ENCODE results near the gene SLC1A2.

SLC1A2 gene

GRCh38 chr11:35338921-35339320 lies 80.4 kb downstream of the SLC1A2 start:
- Histone ChIP-seq H3K36me3 (ENCODE audit: control insufficient read depth, insufficient read depth, low read length) (no peaks in the 10 kb centered on the region), H3K9ac (ENCODE audit: low read length) (no peak overlapping the region), H3K4me3 (ENCODE audit: low read length) (no peak overlapping the region), H3K9me3 (ENCODE audit: control insufficient read depth, low read length) (no peaks in the 10 kb centered on the region), H3K27me3 (ENCODE audit: control insufficient read depth, insufficient read depth, low read length) (no peaks in the 10 kb centered on the region), H3K4me1 (ENCODE audit: control insufficient read depth, insufficient read depth, low read length) (no peaks in the 10 kb centered on the region)

- no peaks in the 10 kb centered on the region for H3K27me3 ChIP-seq (ENCODE audit: control insufficient read depth, insufficient read depth, low read length)
- H3K4me3 ChIP-seq (ENCODE audit: low read length) = no peak overlapping the region
- no peak overlapping the region for H3K9ac ChIP-seq (ENCODE audit: low read length)
- no peaks in the 10 kb centered on the region for H3K4me1 ChIP-seq (ENCODE audit: control insufficient read depth, insufficient read depth, low read length)
- H3K36me3 ChIP-seq (ENCODE audit: control insufficient read depth, insufficient read depth, low read length) = no peaks in the 10 kb centered on the region
- H3K9me3 ChIP-seq (ENCODE audit: control insufficient read depth, low read length) = no peaks in the 10 kb centered on the region
Observed at GRCh38 chr11:35337914-35338305, 81.4 kb downstream of the SLC1A2 start.

- no peaks in the 10 kb centered on the region for H3K27me3 ChIP-seq (ENCODE audit: control insufficient read depth, insufficient read depth, low read length)
- H3K9ac ChIP-seq (ENCODE audit: low read length) = no peak overlapping the region
- H3K4me1 ChIP-seq (ENCODE audit: control insufficient read depth, insufficient read depth, low read length) = no peaks in the 10 kb centered on the region
- H3K9me3 ChIP-seq (ENCODE audit: control insufficient read depth, low read length) = no peaks in the 10 kb centered on the region
- H3K4me3 ChIP-seq (ENCODE audit: low read length) = no peak overlapping the region
- H3K36me3 ChIP-seq (ENCODE audit: control insufficient read depth, insufficient read depth, low read length) = no peaks in the 10 kb centered on the region
Observed at GRCh38 chr11:35337136-35337913, 82.0 kb downstream of the SLC1A2 start.

GRCh38 chr11:35336726-35337125 lies 82.6 kb downstream of the SLC1A2 start:
- H3K27me3 ChIP-seq (ENCODE audit: control insufficient read depth, insufficient read depth, low read length) = no peaks in the 10 kb centered on the region
- no peak overlapping the region for H3K9ac ChIP-seq (ENCODE audit: low read length)
- no peak overlapping the region for H3K4me3 ChIP-seq (ENCODE audit: low read length)
- H3K36me3 ChIP-seq (ENCODE audit: control insufficient read depth, insufficient read depth, low read length) = no peaks in the 10 kb centered on the region
- no peaks in the 10 kb centered on the region for H3K9me3 ChIP-seq (ENCODE audit: control insufficient read depth, low read length)
- H3K4me1 ChIP-seq (ENCODE audit: control insufficient read depth, insufficient read depth, low read length) = no peaks in the 10 kb centered on the region

- H3K4me3 ChIP-seq (ENCODE audit: low read length) = no peak overlapping the region
- no peaks in the 10 kb centered on the region for H3K4me1 ChIP-seq (ENCODE audit: control insufficient read depth, insufficient read depth, low read length)
- H3K36me3 ChIP-seq (ENCODE audit: control insufficient read depth, insufficient read depth, low read length) = no peaks in the 10 kb centered on the region
- no peaks in the 10 kb centered on the region for H3K27me3 ChIP-seq (ENCODE audit: control insufficient read depth, insufficient read depth, low read length)
- H3K9ac ChIP-seq (ENCODE audit: low read length) = no peak overlapping the region
- H3K9me3 ChIP-seq (ENCODE audit: control insufficient read depth, low read length) = no peaks in the 10 kb centered on the region
Observed at GRCh38 chr11:35335226-35335625, 84.1 kb downstream of the SLC1A2 start.

- no peaks in the 10 kb centered on the region for H3K9me3 ChIP-seq (ENCODE audit: control insufficient read depth, low read length)
- H3K36me3 ChIP-seq (ENCODE audit: control insufficient read depth, insufficient read depth, low read length) = no peaks in the 10 kb centered on the region
- H3K9ac ChIP-seq (ENCODE audit: low read length) = no peak overlapping the region
- no peaks in the 10 kb centered on the region for H3K27me3 ChIP-seq (ENCODE audit: control insufficient read depth, insufficient read depth, low read length)
- H3K4me3 ChIP-seq (ENCODE audit: low read length) = no peak overlapping the region
- no peaks in the 10 kb centered on the region for H3K4me1 ChIP-seq (ENCODE audit: control insufficient read depth, insufficient read depth, low read length)
Observed at GRCh38 chr11:35334385-35335090, 84.8 kb downstream of the SLC1A2 start.

GRCh38 chr11:35332524-35332923 lies 86.8 kb downstream of the SLC1A2 start:
- Histone ChIP-seq H3K4me1 (ENCODE audit: control insufficient read depth, insufficient read depth, low read length) (no peaks in the 10 kb centered on the region), H3K9me3 (ENCODE audit: control insufficient read depth, low read length) (no peaks in the 10 kb centered on the region), H3K36me3 (ENCODE audit: control insufficient read depth, insufficient read depth, low read length) (no peaks in the 10 kb centered on the region), H3K9ac (ENCODE audit: low read length) (no peak overlapping the region), H3K27me3 (ENCODE audit: control insufficient read depth, insufficient read depth, low read length) (no peaks in the 10 kb centered on the region), H3K4me3 (ENCODE audit: low read length) (no peak overlapping the region)

- Histone ChIP-seq H3K27me3 (ENCODE audit: control insufficient read depth, insufficient read depth, low read length) (no peaks in the 10 kb centered on the region), H3K9ac (ENCODE audit: low read length) (no peak overlapping the region), H3K4me3 (ENCODE audit: low read length) (no peak overlapping the region), H3K9me3 (ENCODE audit: control insufficient read depth, low read length) (no peaks in the 10 kb centered on the region), H3K36me3 (ENCODE audit: control insufficient read depth, insufficient read depth, low read length) (no peaks in the 10 kb centered on the region), H3K4me1 (ENCODE audit: control insufficient read depth, insufficient read depth, low read length) (no peaks in the 10 kb centered on the region)
Observed at GRCh38 chr11:35330931-35331330, 88.4 kb downstream of the SLC1A2 start.

- Histone ChIP-seq H3K9ac (ENCODE audit: low read length) (no peak overlapping the region), H3K36me3 (ENCODE audit: control insufficient read depth, insufficient read depth, low read length) (no peaks in the 10 kb centered on the region), H3K27me3 (ENCODE audit: control insufficient read depth, insufficient read depth, low read length) (no peaks in the 10 kb centered on the region), H3K4me1 (ENCODE audit: control insufficient read depth, insufficient read depth, low read length) (no peaks in the 10 kb centered on the region), H3K9me3 (ENCODE audit: control insufficient read depth, low read length) (no peaks in the 10 kb centered on the region), H3K4me3 (ENCODE audit: low read length) (no peak overlapping the region)
Observed at GRCh38 chr11:35330156-35330889, 89.0 kb downstream of the SLC1A2 start.

GRCh38 chr11:35327829-35328228 lies 91.5 kb downstream of the SLC1A2 start:
- H3K9ac ChIP-seq (ENCODE audit: low read length) = no peak overlapping the region
- peaks cover 1% of the 10 kb centered on the region for H3K4me1 ChIP-seq (ENCODE audit: control insufficient read depth, insufficient read depth, low read length)
- no peaks in the 10 kb centered on the region for H3K9me3 ChIP-seq (ENCODE audit: control insufficient read depth, low read length)
- no peaks in the 10 kb centered on the region for H3K36me3 ChIP-seq (ENCODE audit: control insufficient read depth, insufficient read depth, low read length)
- H3K27me3 ChIP-seq (ENCODE audit: control insufficient read depth, insufficient read depth, low read length) = no peaks in the 10 kb centered on the region
- H3K4me3 ChIP-seq (ENCODE audit: low read length) = no peak overlapping the region

GRCh38 chr11:35326266-35326879 lies 93.0 kb downstream of the SLC1A2 start:
- H3K27me3 ChIP-seq (ENCODE audit: control insufficient read depth, insufficient read depth, low read length) = no peaks in the 10 kb centered on the region
- H3K9me3 ChIP-seq (ENCODE audit: control insufficient read depth, low read length) = no peaks in the 10 kb centered on the region
- no peak overlapping the region for H3K9ac ChIP-seq (ENCODE audit: low read length)
- no peak overlapping the region for H3K4me3 ChIP-seq (ENCODE audit: low read length)
- H3K4me1 ChIP-seq (ENCODE audit: control insufficient read depth, insufficient read depth, low read length) = peaks cover 9% of the 10 kb centered on the region
- no peaks in the 10 kb centered on the region for H3K36me3 ChIP-seq (ENCODE audit: control insufficient read depth, insufficient read depth, low read length)

GRCh38 chr11:35324981-35325380 lies 94.4 kb downstream of the SLC1A2 start:
- H3K4me1 ChIP-seq (ENCODE audit: control insufficient read depth, insufficient read depth, low read length) = peaks cover 9% of the 10 kb centered on the region
- H3K9me3 ChIP-seq (ENCODE audit: control insufficient read depth, low read length) = no peaks in the 10 kb centered on the region
- no peaks in the 10 kb centered on the region for H3K36me3 ChIP-seq (ENCODE audit: control insufficient read depth, insufficient read depth, low read length)

More at GRCh38 chr11:35324981-35325380, 94.4 kb downstream of the SLC1A2 start:
- H3K9ac ChIP-seq (ENCODE audit: low read length) = no peak overlapping the region
- no peak overlapping the region for H3K4me3 ChIP-seq (ENCODE audit: low read length)
- no peaks in the 10 kb centered on the region for H3K27me3 ChIP-seq (ENCODE audit: control insufficient read depth, insufficient read depth, low read length)

Measured in mucosa of stomach (tissue), 1 donor.